ENCODE measurements around the gene DEPDC5.

- TF ChIP-seq CTCF (IDR thresholded peaks at IDR 0.05): no peak
- no peak for TF ChIP-seq EZH2phosphoT487 (IDR thresholded peaks at IDR 0.05)
These were observed 62.9 kb downstream of the DEPDC5 start for GRCh38 chr22:31816750-31817149.

Data from neural progenitor cell (in vitro differentiated cells).